HL-60 (cell line): ENCODE data around the gene BMAL1.

ENCODE experiments used
- CTCF ChIP-seq: IDR thresholded peaks from one replicate; pipeline ENCODE4 v1.5.1; 2011; ENCODE audit warnings: low read length, control low read depth, inconsistent platforms; ENCODE audit not compliant: insufficient read depth
- GABPA ChIP-seq: IDR thresholded peaks from 2 replicates; pipeline ENCODE4 v1.6.1; 2012; ENCODE audit warnings: low read depth
- POLR2AphosphoS5 ChIP-seq: IDR thresholded peaks from 2 replicates; pipeline ENCODE4 v1.6.1; 2012; ENCODE audit warnings: low read depth
- REST ChIP-seq: IDR thresholded peaks from 2 replicates; pipeline ENCODE4 v1.6.1; 2012; ENCODE audit warnings: low read depth; ENCODE audit not compliant: insufficient replicate concordance
- SPI1 ChIP-seq: IDR thresholded peaks from 2 replicates; pipeline ENCODE4 v1.6.1; 2012; ENCODE audit warnings: low read depth, mild to moderate bottlenecking, borderline replicate concordance

GRCh38 chr11:13434247-13435205 lies 156.9 kb downstream of the BMAL1 start:
- TF ChIP-seq CTCF (no peak), POLR2AphosphoS5 (no peak), REST (no peak), GABPA (no peak), SPI1 (no peak)
